ENCODE measurements around the gene NFIX.

NFIX gene

DNA sequence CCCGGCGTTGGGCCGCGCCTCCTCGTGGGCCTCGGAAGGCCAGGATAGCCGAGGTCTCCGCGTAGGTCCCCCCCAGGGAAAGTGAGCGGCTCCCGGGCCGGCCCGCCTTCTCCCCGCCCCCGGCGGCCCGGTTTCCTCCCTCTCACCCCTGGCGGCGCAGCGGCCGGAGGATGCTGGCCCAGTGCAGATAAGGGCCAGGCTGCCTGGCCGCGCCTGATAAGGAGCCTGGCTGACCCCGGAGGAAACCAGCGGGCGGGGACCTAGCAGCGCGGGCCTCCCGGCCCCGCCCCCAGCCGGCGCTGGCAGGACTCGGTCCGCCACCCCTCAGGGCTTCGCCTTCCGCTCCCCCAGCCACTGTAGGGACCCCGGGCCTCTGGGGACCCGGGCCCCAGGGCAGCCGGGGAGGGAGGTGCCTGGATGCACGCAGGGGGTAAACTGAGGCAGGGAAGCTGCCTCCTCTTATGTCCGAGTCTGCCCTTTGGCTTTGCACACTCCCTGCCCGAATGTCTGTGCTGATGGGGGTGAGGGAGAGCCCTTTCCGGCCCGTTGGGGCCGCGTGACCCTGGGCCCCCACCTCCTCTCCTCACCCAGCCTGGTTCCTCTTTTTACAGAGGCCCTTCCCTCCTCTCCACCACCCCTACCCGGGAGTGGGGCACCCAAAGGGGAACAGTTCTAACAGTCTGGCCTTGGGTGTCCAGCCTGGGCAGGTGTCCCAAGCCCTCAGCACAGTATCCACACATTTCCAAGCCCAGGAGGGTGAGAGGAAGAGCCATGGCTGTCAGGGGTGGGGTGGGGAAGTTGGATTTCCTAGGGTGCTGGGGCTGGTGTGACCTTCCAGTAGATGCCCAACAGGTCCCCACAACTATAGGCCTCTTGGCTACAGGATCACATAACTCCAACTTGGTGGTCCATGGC is 107.6 kb downstream of the NFIX start, which contains the start of gene LYL1:
Gene LYL1, minus strand, starts transcription at position 193 of the 915 bp plus-strand sequence. CDS start 1,687 bp downstream, outside the sequence.
- peak within 1 kb of the TSS; percentile 13 to 48 for H3K9ac ChIP-seq (ENCODE audit: low read length in 2 of 2)
- no peaks in the 10 kb centered on the region for H3K9me3 ChIP-seq (ENCODE audit: control insufficient read depth in 2 of 2, low read length in 2 of 2)
- H3K36me3 ChIP-seq (ENCODE audit: control insufficient read depth in 2 of 2, insufficient read depth in 2 of 2, low read length in 2 of 2): peaks cover 0 to 2% of the 10 kb centered on the region in 2 donors
- peak within 1 kb of the TSS; percentile 37 for H3K27ac ChIP-seq (ENCODE audit: low read length)
- H3K4me1 ChIP-seq (ENCODE audit: control insufficient read depth, insufficient read depth, low read length): peaks cover 34% of the 10 kb centered on the region
- peaks cover 2 to 8% of the 10 kb centered on the region in 2 donors for H3K27me3 ChIP-seq (ENCODE audit: control insufficient read depth in 1 of 2, insufficient read depth in 2 of 2, low read length in 2 of 2)
- peak within 1 kb of the TSS; percentile 60 to 70 for H3K4me3 ChIP-seq (ENCODE audit: low read length in 2 of 2)

DNA sequence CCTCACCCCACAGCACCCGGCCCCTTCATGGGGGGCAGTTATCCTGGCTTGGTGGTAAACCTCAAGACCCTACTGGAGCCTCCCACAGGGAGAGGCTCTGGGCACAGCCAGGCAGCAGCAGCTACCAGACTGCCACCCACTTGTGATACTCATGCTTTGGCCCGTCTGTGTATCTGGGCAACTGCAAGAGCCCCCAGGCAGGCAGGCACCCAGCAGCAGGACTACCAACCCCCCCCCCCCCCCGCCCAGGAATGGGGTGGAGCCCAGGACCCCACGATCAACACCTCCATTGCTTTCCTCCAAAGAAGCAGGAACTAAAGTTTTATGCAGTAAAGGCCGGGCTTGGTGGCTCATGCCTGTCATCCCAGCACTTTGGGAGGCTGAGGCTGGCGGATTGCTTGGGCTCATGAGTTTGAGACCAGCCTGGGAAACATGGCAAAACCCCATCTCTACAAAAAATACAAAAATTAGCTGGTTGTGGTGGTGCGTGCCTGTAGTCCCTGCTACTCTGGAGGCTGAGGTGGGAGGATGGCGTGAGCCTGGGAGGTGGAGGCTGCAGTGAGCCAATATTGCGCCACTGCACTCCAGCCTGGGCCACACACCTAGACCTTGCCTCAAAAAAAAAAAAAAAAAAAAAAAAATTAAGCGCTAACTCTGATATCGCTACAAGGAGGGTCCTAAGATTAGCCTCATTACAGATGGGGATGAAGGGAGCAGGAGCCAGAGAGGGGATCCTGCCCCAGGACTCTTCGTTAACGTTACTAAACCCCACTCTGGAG is 108.5 kb downstream of the NFIX start:
- peaks cover 31% of the 10 kb centered on the region for H3K4me1 ChIP-seq (ENCODE audit: control insufficient read depth, insufficient read depth, low read length)
- H3K27me3 ChIP-seq (ENCODE audit: control insufficient read depth in 1 of 2, insufficient read depth in 2 of 2, low read length in 2 of 2): peaks cover 2 to 6% of the 10 kb centered on the region in 2 donors
- H3K4me3 ChIP-seq (ENCODE audit: low read length in 2 of 2): no peak overlapping the region
- H3K9me3 ChIP-seq (ENCODE audit: control insufficient read depth in 2 of 2, low read length in 2 of 2): no peaks in the 10 kb centered on the region
- H3K9ac ChIP-seq (ENCODE audit: low read length in 2 of 2): no peak overlapping the region
- H3K36me3 ChIP-seq (ENCODE audit: control insufficient read depth in 2 of 2, insufficient read depth in 2 of 2, low read length in 2 of 2): peaks cover 0 to 2% of the 10 kb centered on the region in 2 donors
- peak overlapping the region; percentile 24 for H3K27ac ChIP-seq (ENCODE audit: low read length)

DNA sequence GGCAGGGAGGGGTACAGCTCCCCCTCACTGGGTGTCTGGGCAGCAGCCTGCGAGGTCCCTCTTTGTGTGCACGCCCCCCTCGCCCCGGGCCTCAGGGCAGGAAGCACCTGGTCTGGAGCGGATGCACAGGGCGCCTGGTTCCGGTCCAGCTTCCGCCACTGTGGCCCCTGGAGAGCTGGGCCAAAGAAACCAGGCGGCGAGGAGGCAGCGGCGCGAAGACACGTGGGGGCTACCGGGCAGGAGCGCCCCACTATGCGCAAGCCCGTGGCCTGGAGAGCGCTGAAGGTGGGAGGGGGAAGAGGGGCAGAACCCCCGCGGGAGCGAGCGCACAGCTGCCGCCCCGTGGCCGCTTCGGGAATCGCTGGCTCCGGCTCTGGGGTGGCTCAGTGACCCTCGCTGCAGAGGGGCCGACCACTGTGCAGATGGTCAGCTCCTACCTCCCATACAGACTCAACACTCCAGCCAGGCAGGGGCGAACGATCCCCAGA is 109.1 kb downstream of the NFIX start:
- Histone ChIP-seq H3K4me3 (ENCODE audit: low read length in 2 of 2) (peak overlapping the region in 1 of 2 donors; percentile 8), H3K27ac (ENCODE audit: low read length) (no peak overlapping the region), H3K36me3 (ENCODE audit: control insufficient read depth in 2 of 2, insufficient read depth in 2 of 2, low read length in 2 of 2) (peaks cover 0 to 5% of the 10 kb centered on the region in 2 donors), H3K4me1 (ENCODE audit: control insufficient read depth, insufficient read depth, low read length) (peaks cover 25% of the 10 kb centered on the region), H3K9ac (ENCODE audit: low read length in 2 of 2) (no peak overlapping the region), H3K9me3 (ENCODE audit: control insufficient read depth in 2 of 2, low read length in 2 of 2) (no peaks in the 10 kb centered on the region), H3K27me3 (ENCODE audit: control insufficient read depth in 1 of 2, insufficient read depth in 2 of 2, low read length in 2 of 2) (peaks cover 2 to 3% of the 10 kb centered on the region in 2 donors)

DNA sequence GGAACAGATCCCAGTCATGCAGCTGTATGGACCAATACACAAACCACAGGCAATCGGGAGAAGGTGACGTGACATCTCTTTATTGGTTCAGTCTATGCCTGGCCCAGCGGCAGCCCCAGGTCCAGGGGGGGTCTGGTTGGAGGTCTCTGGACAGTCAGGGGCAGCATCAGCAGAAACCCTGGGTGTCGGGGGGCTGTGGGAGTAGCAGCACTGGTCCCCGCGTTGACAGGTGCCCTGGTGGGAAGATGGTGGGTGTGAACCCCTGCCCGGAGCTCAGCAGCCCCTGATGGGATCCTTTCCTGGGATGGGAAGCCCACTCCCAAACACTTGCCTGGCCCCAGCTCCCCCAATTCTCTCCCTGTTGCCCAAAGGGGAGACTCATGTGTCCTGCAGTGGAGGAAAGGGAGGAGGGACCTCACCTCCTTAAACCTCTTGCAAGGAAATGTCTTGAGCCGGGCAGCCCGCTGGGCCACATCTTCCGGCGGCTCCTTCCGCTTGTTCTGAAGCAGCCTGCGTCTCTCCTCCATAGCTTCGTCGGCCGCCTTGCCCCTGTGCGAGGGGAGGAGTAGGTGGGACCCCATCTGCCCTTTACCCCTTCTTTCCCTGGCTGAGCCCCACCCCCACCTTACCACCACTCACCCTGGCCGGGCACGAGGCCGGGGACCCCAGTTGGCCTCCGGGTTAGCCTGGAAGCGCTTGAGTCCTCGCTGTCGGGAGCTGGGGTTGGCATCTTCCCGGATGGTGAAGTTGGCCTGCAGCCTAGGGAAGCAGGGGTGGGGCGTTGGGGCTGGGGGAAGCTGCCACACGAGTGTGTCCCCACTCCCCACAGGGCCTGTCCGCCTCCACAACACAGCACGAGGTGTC is 109.8 kb downstream of the NFIX start:
- Histone ChIP-seq H3K27ac (ENCODE audit: low read length) (no peak overlapping the region), H3K9ac (ENCODE audit: low read length in 2 of 2) (no peak overlapping the region), H3K27me3 (ENCODE audit: control insufficient read depth in 1 of 2, insufficient read depth in 2 of 2, low read length in 2 of 2) (peaks cover 2 to 3% of the 10 kb centered on the region in 2 donors), H3K9me3 (ENCODE audit: control insufficient read depth in 2 of 2, low read length in 2 of 2) (no peaks in the 10 kb centered on the region), H3K4me1 (ENCODE audit: control insufficient read depth, insufficient read depth, low read length) (peaks cover 22% of the 10 kb centered on the region), H3K36me3 (ENCODE audit: control insufficient read depth in 2 of 2, insufficient read depth in 2 of 2, low read length in 2 of 2) (peaks cover 0 to 7% of the 10 kb centered on the region in 2 donors), H3K4me3 (ENCODE audit: low read length in 2 of 2) (peak overlapping the region in 1 of 2 donors; percentile 8)

DNA sequence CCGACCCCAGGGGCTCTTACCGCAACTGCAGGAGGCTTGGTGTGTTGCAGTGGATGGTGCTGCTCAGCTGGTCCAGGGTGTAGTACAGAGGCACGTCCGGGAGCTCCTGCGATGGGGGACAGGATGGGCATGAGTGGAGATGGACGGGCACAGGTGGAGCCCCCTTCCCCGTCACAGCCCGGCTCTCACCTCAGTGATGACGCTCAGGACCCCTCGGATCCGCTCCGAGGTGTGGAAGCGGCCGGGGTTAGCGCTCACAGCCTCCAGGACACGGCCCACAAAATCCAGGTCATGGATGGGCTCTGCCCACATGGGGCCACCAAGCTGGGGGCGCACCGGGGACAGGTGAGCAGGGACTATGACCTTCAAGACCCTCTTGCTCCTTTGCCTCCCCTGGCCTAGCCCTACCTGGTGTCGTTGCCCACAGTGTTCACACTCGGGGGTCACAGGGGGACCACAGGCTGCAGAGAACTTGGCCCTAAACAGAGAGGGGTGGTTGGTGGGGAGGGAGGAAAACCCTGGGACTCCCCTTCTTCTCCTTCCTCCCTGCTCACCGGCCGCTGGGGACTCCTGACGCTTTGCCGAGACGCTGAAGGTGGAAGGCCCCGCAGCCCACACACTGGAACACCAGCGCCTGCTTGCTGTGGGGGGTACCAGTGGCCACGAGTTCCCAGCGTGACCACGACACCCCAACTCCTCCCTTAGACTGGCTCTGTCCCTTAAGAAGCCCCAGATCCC is 114.3 kb downstream of the NFIX start:
- Histone ChIP-seq H3K36me3 (ENCODE audit: control insufficient read depth in 2 of 2, insufficient read depth in 2 of 2, low read length in 2 of 2) (peaks cover 4 to 13% of the 10 kb centered on the region in 2 donors), H3K27me3 (ENCODE audit: control insufficient read depth in 1 of 2, insufficient read depth in 2 of 2, low read length in 2 of 2) (no peaks in the 10 kb centered on the region), H3K27ac (ENCODE audit: low read length) (no peak overlapping the region), H3K9ac (ENCODE audit: low read length in 2 of 2) (no peak overlapping the region), H3K4me1 (ENCODE audit: control insufficient read depth, insufficient read depth, low read length) (peaks cover 3% of the 10 kb centered on the region), H3K9me3 (ENCODE audit: control insufficient read depth in 2 of 2, low read length in 2 of 2) (no peaks in the 10 kb centered on the region), H3K4me3 (ENCODE audit: low read length in 2 of 2) (no peak overlapping the region)

DNA sequence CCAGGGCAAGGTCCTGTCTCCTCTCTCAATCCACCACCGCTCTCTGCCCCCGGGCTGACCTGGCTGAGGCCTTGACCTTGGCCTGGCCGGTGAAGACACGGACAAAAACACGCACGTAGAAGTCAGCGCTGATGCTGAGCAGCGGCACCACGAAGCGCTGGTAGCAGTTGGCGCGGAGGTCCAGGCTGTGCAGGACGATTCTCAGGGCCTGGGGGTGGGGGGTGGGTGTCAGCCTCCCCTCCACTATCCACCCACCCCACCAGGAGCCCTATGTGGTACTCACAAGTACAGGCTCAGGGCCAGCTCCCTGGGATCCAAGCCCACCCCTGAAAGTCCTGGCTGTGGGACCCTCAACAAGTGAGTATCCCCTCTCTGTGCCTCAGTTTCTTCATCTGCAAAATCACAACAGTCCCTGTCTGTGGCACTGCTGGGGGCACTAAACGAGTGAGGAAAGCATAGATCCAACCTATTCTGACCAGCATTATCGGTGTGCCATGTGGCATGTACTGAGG is 114.9 kb downstream of the NFIX start:
- Histone ChIP-seq H3K27ac (ENCODE audit: low read length) (no peak overlapping the region), H3K36me3 (ENCODE audit: control insufficient read depth in 2 of 2, insufficient read depth in 2 of 2, low read length in 2 of 2) (peaks cover 4 to 13% of the 10 kb centered on the region in 2 donors), H3K9me3 (ENCODE audit: control insufficient read depth in 2 of 2, low read length in 2 of 2) (no peaks in the 10 kb centered on the region), H3K4me3 (ENCODE audit: low read length in 2 of 2) (no peak overlapping the region), H3K4me1 (ENCODE audit: control insufficient read depth, insufficient read depth, low read length) (no peaks in the 10 kb centered on the region), H3K27me3 (ENCODE audit: control insufficient read depth in 1 of 2, insufficient read depth in 2 of 2, low read length in 2 of 2) (no peaks in the 10 kb centered on the region), H3K9ac (ENCODE audit: low read length in 2 of 2) (no peak overlapping the region)

DNA sequence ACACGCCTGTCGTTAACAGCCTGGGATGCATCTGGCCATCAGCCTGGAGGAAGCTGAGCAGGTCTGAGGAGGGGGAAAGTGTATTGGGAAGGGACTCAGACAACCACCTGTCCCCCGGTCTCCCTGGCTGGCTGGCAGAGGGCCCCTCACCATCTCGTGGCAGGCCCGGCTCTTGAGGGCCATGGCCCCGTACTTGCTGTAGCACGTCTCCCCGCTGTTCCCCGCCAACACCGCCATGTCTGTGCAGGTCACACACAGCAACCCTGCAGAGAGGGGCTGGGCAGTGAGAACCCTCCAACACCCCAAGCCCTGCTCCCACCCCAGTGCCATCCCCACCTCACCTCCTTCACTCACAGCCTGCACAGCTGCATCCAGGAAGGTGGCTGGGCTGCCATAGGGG is 117.3 kb downstream of the NFIX start:
- no peak overlapping the region for H3K27ac ChIP-seq (ENCODE audit: low read length)
- H3K27me3 ChIP-seq (ENCODE audit: control insufficient read depth in 1 of 2, insufficient read depth in 2 of 2, low read length in 2 of 2): no peaks in the 10 kb centered on the region
- H3K4me1 ChIP-seq (ENCODE audit: control insufficient read depth, insufficient read depth, low read length): peaks cover 17% of the 10 kb centered on the region
- no peak overlapping the region for H3K9ac ChIP-seq (ENCODE audit: low read length in 2 of 2)
- H3K4me3 ChIP-seq (ENCODE audit: low read length in 2 of 2): no peak overlapping the region
- H3K36me3 ChIP-seq (ENCODE audit: control insufficient read depth in 2 of 2, insufficient read depth in 2 of 2, low read length in 2 of 2): peaks cover 4 to 13% of the 10 kb centered on the region in 2 donors
- no peaks in the 10 kb centered on the region for H3K9me3 ChIP-seq (ENCODE audit: control insufficient read depth in 2 of 2, low read length in 2 of 2)

DNA sequence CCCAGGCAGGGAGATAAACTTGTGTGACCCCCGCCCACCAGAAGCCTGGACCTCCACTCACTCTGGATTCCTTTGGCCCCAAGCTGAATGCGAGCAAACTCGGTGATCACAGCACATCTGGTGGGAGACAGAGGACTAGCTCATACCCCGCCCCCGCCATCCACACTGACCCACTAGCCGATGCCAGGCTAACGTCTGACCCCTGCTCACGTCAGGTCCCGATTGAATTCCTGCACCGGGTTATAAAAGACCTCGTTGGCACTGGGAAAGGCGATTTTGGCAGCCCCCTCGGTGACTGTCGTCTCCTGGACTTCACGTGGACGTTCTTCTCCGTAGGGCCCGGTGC is 120.6 kb downstream of the NFIX start:
- Histone ChIP-seq H3K27me3 (ENCODE audit: control insufficient read depth in 1 of 2, insufficient read depth in 2 of 2, low read length in 2 of 2) (no peaks in the 10 kb centered on the region), H3K9me3 (ENCODE audit: control insufficient read depth in 2 of 2, low read length in 2 of 2) (no peaks in the 10 kb centered on the region), H3K36me3 (ENCODE audit: control insufficient read depth in 2 of 2, insufficient read depth in 2 of 2, low read length in 2 of 2) (peaks cover 4 to 8% of the 10 kb centered on the region in 2 donors), H3K27ac (ENCODE audit: low read length) (peak overlapping the region; percentile 69), H3K4me1 (ENCODE audit: control insufficient read depth, insufficient read depth, low read length) (peaks cover 38% of the 10 kb centered on the region), H3K9ac (ENCODE audit: low read length in 2 of 2) (peak overlapping the region; percentile 90 to 92), H3K4me3 (ENCODE audit: low read length in 2 of 2) (peak overlapping the region; percentile 98 to 99)

DNA sequence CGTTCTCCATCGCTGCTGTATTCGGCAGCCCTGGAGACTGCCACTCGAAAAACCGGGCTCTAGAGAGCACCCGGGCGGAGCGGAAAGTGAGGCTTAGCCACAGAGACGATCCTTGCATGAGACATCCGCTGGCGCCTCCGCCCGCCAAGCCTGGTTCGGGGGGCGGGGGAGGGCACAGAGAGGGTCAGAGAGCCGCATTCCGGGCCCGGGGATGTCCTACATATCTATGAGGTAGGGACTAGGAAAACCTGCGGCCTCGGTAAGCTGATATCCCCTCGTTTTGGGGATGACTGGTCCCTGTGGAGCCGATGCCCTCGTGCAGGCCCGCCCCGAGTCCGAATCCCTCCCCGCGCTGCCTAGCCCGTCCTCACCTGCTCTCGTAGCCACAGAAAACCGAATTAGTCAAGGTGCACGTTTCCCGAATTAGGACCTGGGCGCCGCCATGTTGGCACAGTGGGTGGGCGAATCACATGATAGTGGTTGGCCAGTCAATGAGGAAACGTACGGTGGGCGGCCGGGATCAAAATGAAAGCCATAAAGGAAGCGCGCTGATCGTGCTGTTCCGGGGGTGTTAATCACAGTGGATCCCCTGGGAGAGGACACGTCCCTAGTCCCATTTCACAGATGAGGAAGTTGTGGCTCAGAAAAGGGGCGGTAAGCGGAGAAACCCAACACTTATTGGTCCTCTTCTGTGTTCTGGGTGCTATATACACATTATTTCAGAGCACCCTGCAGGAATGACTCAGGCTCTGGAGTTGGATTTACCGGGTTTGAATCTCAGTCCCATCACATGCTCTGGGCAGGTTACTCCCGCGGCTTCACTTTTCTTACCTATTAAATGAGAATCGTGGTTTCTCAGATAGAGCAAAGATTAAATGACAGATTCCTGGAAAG is 121.3 kb downstream of the NFIX start, which contains the start of gene TRMT1:
Gene TRMT1, minus strand, starts transcription at position 459 of the 894 bp plus-strand sequence. Its CDS starts 341 bp downstream, at position 118.
- H3K27me3 ChIP-seq (ENCODE audit: control insufficient read depth in 1 of 2, insufficient read depth in 2 of 2, low read length in 2 of 2): no peaks in the 10 kb centered on the region
- H3K4me3 ChIP-seq (ENCODE audit: low read length in 2 of 2): peak within 1 kb of the TSS; percentile 98 to 99
- H3K9ac ChIP-seq (ENCODE audit: low read length in 2 of 2): peak within 1 kb of the TSS; percentile 90 to 92
- peaks cover 38% of the 10 kb centered on the region for H3K4me1 ChIP-seq (ENCODE audit: control insufficient read depth, insufficient read depth, low read length)
- H3K9me3 ChIP-seq (ENCODE audit: control insufficient read depth in 2 of 2, low read length in 2 of 2): no peaks in the 10 kb centered on the region
- H3K36me3 ChIP-seq (ENCODE audit: control insufficient read depth in 2 of 2, insufficient read depth in 2 of 2, low read length in 2 of 2): peaks cover 4 to 8% of the 10 kb centered on the region in 2 donors
- peak within 1 kb of the TSS; percentile 69 for H3K27ac ChIP-seq (ENCODE audit: low read length)

All from stomach smooth muscle (tissue), 2 donors.